HG03097 (cell line): ENCODE measurements around the gene TEX101.

Experiments used
- ATAC-seq: cut with Tn5 transposase; IDR thresholded peaks from one replicate; pipeline ENCODE4 v1.9.1; 2021; ENCODE audit not compliant: unreplicated experiment, low FRiP score

TEX101 gene

DNA sequence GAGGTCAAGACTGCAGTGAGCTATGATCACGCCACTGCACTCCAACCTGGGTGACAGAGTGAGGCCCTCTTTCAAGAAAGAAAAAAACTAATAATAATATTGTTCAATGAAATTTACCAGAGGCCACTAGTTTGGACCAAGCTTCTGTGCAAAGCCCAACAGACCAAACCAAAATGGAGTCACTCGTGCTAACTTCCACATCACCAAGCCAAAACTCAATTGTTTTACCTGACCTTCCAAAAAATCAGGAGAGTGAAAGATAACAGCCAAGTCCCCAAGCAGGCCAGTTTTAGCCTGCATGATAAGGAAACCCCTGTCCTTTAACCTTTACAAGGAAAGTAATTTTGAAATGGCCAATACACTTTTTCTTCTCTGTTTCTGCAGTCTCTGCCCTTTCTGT, 30.7 kb downstream of the TEX101 start:
- ATAC-seq, result no peak

DNA sequence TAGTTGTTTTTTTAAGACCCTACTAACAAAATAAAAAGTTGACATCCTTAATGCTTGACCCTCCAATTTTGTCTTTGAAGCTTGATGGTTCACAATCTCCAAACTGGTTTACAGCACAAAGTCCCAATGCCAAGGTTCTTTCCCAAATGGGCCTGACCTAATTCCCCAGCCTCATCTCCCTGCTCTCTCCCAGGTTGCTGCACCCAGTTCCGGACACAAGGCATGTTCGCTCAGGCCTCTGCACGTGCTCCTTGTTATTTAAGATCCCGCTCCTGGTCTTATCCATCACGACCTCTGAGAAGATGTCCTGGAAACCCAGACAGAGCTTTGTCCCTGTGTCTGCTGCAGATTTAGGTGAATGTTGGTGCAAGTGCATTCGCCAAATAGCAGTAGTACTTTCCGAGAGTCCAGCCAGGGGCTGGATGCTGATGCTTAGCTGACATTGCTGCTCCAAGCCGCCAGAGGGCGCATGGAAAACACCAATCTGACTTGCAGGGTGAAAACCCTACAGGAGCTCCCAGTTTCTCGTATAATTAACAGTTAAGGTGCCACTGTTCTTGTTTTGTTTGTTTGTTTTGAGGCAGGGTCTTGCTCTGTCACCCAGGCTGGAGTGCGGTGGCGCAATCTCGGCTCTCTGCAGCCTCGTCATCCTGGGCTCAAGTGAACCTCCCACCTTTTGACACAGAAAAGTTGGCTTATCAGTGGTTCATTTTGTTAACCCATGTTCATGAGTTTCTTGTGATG, 32.2 kb downstream of the TEX101 start:
- no peak for ATAC-seq

DNA sequence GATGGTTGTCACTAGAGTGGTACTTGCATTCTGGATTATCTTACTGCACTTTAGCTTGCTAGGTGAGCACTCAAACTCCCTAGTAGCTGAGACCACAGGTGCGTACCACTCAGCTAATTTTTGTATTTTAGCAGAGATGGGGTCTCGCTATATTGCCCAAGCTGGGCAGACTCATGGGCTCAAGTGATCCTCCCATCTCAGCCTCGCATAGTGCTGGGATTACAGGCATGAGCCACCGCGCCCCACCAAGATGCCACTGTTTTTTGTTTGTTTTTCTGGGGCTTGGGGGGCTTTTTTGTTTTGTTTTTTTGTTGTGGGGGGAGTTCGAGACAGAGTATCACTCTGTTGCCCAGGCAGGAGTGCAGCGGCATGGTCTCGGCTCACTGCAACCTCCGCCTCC, 33.0 kb downstream of the TEX101 start:
- ATAC-seq, result no peak

GRCh38 chr19:43450545-43450997, 35.9 kb downstream of the TEX101 start:
- no peak for ATAC-seq

DNA sequence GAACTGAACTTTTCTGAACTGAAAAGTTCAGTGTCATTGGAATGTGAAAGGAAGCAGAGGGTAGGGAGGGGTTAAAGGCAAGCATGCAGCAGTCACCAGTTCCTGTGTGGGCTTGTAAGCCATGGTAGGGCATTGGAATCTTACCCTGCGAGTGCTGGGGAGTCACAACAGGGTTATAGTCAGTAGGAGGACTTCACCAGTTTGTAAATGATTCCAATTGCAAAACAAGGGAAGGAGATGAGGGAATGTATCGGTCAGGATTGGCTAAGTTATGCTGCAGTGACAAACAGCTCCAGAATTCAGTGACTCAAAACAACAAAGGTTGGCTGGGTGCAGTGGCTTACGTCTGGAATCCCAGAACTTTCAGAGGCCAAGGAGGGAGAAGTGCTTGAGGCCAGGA, 37.9 kb downstream of the TEX101 start:
- no peak for ATAC-seq

DNA sequence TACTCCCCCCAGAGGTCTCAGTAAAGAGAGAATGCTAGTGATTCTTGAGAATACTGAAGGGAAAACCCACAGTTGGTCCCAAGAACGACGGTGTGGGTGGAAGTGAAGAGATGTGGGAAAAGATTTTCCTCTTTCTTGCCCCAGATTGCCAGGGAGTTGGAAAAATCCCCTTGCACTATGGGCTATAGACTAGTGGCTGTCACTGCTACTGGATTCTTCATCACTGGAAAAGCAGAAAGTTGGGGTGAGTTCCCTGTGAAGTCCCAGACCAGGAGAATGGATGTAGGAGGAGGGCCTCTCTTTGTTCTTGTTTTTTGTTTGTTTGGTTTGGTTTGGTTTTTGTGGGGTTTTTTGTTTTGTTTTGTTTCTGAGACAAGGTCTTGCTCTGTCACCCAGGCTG, 39.3 kb downstream of the TEX101 start:
- no peak for ATAC-seq

DNA sequence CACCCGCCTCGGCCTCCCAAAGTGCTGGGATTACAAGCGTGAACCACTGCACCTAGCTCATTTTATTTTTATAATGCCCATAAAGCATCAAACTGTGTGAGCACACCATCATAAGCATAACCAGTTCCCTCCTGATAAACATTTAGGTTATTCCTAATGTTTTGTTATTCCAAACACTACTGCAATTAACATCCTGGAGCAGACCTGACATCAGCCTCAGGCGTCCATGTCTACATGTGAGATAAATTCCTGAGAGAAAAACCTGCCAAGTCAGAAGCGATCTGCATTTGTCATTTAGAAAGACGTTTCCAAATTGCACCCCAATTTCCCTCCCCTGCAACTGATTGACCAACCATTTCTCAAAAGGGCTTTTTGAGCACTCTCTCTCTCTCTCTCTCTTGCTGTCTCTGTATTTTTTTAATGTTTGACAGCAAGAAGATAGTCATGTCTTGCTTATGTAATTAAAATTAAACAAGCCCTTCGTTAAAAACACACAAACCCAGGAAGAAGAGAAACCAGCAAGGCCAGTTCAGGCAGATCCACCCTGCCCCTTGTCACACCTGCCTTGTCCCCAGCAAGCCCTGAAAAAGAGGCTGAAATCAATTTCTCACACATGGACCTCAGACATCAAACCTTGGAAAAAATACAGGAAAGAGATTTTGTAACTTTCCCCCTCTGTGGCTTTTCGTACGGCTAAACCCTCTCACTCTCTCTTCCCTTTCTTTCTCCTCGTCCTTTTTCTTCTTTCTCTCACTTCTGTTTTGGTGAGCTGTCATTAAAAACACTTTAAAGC, 40.8 kb downstream of the TEX101 start:
- ATAC-seq, result no peak

GRCh38 chr19:43457809-43458208, 43.1 kb downstream of the TEX101 start:
- no peak for ATAC-seq

- no peak for ATAC-seq
These were observed 45.8 kb downstream of the TEX101 start for GRCh38 chr19:43460362-43461016.

GRCh38 chr19:43461303-43461702, 46.6 kb downstream of the TEX101 start:
- ATAC-seq, result no peak

DNA sequence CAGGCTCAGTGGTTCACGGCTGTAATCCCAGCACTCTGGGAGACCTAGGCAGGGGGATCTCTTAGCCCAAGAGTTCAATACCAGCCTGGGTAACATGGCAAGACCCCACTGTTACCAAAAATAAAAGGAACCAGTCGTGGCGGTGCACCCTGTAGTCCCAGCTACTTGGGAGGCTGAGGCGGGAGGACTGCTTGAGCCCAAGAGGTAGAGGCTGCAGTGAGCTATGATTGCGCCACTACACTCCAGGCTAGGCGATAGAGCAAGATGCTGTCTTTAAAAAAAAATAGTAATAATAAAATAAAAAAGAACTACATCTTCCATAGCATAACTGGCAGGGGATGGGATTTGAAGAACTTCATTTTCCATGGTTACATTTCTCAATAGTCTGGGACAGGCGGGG, 47.7 kb downstream of the TEX101 start:
- no peak for ATAC-seq

DNA sequence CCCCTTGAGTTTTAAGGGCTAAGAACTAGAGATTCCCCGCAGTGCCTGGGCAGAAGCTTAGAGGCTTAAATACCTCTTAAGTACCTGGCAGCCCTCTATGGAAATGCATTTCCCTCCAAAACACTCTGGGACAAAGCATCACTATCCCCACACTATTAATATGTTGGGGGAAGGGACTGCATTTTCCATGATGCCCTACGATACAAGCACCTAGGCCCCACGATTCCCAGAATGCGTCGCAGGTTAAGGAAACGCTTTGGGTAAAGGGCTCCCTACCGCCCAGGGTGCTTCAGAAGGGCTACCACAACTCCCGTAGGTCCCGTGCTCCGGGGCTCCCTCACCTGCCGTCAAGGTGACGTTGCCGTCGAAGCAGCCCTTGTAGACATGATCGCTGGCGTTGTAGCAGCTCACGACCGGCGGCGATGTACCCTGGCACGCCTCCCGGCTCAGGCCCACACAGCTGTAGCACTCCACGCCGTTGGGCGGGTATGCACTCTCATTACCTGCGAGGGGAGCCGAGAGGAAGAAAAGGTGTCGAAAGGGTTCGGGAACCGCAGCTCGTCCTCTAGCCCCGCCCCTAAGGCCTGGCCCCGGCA, 48.2 kb downstream of the TEX101 start:
- no peak for ATAC-seq

DNA sequence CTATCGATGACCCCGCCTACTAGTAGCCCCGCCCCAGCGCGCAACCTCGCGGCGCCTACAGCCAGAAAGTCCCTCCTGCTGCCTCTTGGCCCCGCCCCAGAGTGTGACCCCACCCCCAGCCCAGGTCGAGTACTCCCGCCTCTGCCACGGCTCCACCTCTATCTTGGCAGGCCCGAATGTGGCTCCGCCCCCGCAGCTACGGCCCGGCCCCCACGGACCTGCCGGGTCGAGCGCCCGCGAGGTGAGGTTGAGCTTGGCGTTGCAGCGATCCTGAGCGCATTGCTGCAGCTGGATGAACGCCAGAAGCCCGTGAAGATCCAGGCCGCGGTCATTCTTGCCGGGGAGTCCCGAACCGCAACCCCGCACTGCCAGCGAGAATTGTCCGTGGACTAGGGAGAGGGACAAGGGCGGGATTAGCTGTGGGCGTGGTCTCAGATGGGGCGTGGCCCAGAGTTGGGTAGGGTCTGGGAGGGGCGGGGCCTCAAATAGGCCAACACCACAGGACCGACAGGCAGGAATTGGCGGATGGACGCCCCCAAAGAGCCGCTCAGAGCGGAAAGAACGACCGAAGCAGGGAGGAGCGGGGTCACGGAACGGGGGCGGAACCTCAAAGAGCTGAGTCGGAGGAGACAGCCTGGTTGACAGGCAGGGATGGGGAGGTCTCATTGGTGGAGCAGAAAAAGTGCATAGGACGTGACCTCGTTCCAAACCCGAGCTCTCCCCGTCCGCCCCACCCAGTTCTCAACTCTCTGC, 48.9 kb downstream of the TEX101 start:
- peak; percentile 85 for ATAC-seq

- no peak for ATAC-seq
These were observed 49.6 kb downstream of the TEX101 start for GRCh38 chr19:43464134-43464775.

DNA sequence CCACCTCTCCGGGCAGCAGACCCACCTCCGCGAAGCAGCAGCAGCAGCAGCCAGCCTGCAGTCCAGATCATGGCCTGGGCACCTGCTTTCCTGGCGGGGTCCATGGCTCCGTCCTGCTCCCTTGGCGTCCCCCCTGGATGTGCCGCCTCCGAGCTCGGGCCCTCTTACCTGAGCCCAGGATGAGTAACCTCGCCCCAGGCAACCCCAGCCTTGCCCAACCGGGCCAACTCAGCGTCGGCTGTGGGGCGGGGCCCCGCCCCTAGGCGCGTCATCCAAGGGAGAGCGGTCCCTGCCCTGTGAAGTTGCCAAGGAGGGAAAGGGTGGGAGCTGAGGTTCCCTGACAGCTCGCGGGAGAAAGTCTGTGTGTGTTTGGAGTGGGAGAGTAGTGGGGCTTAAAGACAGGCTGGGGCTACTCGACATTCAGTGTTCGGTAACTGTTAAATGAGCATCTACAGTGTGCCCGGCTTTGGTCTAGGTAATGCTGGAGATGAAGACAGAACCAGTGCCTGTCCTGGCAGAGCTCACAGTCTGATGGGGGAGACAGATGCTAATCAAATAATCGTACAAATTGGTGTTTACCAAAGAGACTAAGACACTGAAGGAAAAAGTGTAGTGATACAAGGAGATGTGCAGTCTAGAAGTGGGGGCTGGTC, 50.9 kb downstream of the TEX101 start, which contains the start of gene LYPD3:
TSS of gene LYPD3 (minus strand) at position 141 of the 653 bp plus-strand sequence. CDS start at position 104, 37 bp downstream.
- ATAC-seq, result no peak

DNA sequence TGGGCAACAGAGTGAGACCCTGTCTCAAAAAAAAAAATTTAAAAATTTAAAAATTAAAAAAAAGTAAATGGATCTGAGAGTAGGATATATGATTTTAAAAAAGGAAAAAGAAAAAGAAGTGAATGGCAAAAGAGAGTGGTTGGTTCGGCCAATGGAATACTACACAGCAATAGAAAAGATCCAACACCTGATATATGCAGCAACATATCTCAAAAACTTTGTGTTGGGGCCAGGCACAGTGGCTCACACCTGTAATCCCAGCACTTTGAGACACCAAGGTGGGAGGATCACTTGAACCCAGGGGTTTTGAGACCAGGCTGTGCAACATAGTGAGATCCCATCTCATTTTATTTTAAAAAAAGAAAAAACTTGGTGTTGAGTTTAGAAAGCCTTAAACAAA, 52.1 kb downstream of the TEX101 start:
- ATAC-seq, result no peak

DNA sequence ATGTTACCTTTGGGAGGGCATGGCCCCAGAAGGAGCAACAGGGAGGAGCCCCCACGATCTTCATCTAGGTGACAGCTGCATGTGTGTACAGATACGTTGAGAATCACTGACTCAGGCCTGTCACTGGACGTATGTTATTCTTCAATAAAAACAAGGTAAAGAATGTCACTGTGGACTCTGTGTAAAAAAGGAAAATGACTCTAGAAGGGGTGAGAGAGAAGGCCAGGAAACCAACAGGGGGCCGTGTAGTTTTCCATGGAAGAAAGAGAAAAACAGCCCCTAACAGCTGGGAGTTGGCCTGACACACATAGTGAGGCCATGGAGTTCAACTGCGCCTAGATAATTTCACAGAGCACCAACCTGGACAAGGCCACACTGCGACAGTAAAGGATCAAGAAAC, 52.6 kb downstream of the TEX101 start:
- ATAC-seq, result no peak

DNA sequence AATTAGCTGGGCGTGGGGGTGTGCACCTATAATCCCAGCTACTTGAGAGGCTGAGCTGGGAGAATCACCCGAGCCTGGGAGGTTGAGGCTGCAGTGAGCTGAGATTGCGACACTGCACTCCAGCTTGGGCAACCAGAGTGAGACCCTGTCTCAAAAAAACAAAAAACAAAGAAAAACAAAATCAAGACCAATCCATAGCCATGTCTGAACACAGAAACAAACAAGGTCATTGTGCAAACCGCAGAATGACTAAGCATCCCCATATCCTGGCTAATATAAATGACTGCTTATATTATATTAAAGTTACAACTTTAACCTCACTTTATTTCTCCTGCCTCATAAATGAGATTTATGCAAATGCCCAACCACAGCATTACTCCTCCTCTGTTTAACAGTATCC, 53.0 kb downstream of the TEX101 start:
- ATAC-seq, result no peak
